Superior temporal gyrus (tissue), 1 donor: ENCODE measurements around the gene SMYD3.
"Not testable (repeated sequence)": the region's sequence is repeated elsewhere in the genome, so short reads cannot be mapped to it uniquely, and the experiment has no call there.

Source experiments
- DNase-seq: peaks from one replicate; pipeline ENCODE4 v3.0.0-alpha.2; 2016; ENCODE audit errors: extremely low spot score

Gene SMYD3

DNA sequence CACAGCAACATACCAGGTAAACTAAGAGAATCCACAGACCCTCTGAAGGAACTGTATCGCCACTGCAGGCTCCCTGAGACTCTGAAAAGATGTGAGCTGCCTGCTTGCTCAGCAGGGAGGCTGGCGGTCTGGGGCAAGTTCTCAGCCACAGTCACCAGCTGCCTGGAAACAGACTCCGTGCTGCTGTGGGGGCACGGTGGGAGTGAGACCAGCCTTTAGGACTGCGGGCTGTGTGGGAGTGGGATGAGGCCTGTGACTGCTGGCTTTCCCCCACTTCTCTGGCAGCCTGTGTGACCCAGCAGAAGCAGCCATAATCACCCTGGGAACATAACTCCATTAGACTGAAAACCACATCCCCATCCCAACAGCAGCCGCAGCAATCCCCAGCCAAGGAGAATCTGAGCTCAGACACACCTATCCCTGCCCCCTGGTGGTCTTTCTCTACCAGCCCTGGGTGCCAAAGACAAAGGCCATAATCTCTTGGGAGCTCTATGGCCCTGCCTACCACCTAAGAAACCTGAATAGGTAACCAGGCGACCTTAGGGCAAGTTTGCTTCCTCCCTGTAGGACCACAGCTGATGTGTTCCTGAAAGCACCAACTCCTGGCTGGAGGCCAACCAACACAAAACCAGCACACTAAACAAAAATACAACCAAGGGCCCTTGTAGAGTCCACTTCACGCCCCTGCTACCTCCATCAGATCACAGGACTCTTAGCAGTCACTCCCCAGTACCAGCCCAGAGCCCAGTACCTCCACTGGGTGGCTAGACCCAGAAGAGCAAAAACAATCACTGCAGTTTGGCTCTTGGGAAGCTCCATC, 151.5 kb downstream of the SMYD3 start:
- no peak for DNase-seq

DNA sequence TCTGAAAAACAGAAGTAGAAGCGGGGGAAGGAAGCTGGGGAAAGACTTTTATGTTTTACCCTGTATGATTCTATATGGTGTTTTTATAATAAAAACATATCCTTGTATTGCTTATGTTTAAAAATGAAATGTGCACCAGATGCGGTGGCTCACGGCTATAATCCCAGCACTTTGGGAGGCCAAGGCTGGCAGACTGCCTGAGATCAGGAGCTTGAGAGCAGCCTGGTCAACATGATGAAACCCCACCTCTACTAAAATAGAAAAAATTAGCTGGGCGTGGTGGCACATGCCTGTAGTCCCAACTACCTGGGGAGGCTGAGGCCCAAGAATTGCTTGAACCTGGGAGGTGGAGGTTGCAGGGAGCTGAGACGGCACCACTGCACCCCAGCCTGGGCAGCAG, 155.4 kb downstream of the SMYD3 start:
- DNase-seq = no peak

- no peak for DNase-seq
Observed at GRCh38 chr1:246350745-246351144, 156.3 kb downstream of the SMYD3 start.

- no peak for DNase-seq
Observed at GRCh38 chr1:246343937-246344336, 163.1 kb downstream of the SMYD3 start.

- no peak for DNase-seq
Observed at GRCh38 chr1:246343251-246343650, 163.8 kb downstream of the SMYD3 start.

DNA sequence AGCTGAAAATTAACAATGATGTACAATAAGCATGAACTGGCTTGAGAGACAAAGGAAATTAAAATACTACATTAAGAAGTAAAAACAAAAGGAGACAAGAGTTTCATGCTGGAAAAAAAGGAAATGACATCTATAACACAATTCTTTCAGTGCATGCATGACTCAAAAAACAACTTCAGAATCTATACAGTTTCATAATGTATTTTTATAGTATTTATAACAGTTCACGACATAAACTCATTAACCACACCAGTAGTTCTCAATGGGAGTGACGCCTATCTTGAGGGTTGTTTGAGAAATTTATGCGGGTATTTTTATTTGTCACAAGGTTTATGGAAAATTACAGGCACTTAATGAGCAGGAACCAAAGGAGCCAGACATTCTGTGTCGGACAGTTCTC, 168.5 kb downstream of the SMYD3 start:
- no peak for DNase-seq

DNA sequence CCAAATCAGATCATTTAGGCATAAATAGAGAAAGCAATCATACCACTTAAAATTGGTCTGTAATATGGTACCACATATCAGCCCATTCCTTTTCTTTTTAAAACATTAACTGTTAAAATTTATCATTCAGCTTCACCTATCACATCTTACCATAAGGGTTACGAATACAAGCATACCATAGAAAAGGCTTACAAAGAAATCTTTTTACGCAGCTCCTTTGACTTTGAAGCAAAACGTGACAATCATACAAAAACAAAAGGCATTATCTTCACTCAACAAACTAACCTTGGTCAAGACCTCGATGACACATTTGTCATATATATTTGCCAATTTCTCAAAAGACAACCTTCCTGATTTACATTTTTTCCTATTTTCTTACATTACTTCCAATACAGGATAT, 169.0 kb downstream of the SMYD3 start:
- no peak for DNase-seq

GRCh38 chr1:246335151-246335550, 171.9 kb downstream of the SMYD3 start:
- no peak for DNase-seq

GRCh38 chr1:246333855-246334254, 173.2 kb downstream of the SMYD3 start:
- DNase-seq = no peak

DNA sequence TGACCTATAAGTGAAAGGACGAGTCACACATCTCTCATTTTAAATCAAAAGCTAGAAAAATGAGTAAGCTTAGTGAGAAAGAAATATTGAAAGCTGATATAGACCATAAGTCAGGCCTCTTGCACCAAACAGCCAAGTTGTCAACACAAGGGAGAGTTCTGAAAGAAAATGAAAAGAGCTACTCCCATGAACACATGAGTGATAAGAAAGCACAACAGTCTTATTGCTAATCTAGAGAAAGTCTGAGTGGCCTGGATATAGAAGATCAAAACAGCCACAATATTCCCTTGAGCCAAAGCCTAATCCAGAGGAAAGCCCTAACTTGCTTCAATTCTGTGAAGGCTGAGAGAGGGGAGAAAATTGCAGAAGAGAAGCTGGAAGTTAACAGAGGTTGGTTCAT, 175.0 kb downstream of the SMYD3 start:
- no peak for DNase-seq

DNA sequence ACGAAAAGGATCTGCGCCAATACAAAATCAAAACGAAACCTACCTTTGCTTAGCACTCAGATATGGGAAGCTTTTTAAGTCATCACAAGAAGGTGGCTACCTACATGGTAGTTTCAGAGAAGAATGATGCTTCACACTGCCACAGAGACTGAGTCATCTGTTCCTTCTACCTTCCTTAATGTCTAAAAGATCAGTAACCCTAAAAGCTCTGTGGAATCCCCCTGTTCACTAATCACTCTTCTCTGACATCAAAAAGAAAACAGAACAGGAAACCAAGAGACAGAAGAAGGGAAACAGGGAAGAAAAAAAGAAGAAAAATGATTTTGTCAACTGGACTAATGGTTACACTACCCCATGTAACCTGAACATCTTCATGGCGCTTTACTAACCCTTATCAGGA, 177.2 kb downstream of the SMYD3 start:
- no peak for DNase-seq

DNA sequence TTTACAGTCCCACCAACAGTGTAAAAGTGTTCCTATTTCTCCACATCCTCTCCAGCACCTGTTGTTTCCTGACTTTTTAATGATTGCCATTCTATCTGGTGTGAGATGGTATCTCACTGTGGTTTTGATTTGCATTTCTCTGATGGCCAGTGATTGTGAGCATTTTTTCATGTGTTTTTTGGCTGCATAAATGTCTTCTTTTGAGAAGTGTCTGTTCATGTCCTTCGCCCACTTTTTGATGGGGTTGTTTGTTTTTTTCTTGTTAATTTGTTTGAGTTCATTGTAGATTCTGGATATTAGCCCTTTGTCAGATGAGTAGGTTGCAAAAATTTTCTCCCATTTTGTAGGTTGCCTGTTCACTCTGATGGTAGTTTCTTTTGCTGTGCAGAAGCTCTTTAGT, 177.8 kb downstream of the SMYD3 start:
- not testable (repeated sequence) for DNase-seq

DNA sequence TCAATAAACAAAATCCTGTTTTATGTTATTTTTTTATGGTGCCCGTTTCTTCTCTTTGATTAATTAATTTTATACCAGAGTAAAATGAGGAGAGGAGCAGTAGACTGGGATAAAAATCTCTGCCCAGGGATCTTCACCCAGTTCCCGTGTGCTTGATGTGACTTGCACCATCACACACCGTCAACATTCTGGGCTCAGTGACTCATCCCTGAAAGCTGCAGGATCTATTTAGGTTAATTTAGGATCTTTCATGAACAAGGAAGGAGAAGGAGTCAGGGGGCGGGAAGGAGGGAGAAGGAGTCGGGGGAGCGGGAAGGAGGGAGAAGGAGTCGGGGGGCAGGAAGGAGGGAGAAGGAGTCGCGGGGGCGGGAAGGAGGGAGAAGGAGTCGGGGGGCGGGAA, 182.4 kb downstream of the SMYD3 start:
- no peak for DNase-seq

DNA sequence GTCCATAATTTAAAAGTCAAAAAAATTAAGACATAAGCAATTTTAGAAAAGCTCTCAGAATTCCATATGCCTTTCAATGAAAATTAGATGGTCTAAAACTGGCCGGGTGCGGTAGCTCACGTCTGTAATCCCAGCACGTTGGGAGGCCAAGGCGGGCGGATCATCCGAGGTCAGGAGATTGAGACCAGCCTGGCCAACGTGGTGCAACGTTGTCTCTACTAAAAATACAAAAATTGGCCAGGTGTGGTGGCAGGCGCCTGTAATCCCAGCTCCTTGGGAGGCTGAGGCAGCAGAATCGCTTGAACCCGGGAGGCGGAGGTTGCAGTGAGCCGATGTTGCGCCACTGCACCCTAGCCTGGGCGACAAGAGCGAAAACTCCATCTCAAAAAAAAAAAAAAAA, 183.0 kb downstream of the SMYD3 start:
- not testable (repeated sequence) for DNase-seq

GRCh38 chr1:246320286-246320685, 186.8 kb downstream of the SMYD3 start:
- no peak for DNase-seq

- no peak for DNase-seq
Observed at GRCh38 chr1:246319083-246319714, 187.9 kb downstream of the SMYD3 start.

GRCh38 chr1:246318622-246319021, 188.5 kb downstream of the SMYD3 start:
- no peak for DNase-seq

- no peak for DNase-seq
Observed at GRCh38 chr1:246318036-246318359, 189.1 kb downstream of the SMYD3 start.

- DNase-seq = no peak
Observed at GRCh38 chr1:246317332-246318035, 189.6 kb downstream of the SMYD3 start.

DNA sequence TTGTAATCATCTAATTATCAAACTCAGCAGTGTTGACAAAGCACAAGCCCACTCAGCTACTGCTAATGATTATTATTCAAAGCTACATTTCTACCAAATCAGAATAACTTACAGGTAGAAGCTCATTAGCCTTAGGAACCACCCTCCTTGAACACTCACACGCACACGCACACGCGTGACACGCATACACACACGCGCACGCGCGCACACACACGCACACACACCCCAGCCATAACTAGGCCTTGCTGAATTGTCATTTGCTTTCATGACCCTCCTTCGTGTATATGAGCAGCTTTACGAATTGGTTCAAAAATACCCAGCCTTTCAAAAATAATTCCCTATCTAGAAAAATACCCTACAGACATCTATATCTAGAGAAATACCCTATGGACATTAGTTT, 195.6 kb downstream of the SMYD3 start:
- no peak for DNase-seq

DNA sequence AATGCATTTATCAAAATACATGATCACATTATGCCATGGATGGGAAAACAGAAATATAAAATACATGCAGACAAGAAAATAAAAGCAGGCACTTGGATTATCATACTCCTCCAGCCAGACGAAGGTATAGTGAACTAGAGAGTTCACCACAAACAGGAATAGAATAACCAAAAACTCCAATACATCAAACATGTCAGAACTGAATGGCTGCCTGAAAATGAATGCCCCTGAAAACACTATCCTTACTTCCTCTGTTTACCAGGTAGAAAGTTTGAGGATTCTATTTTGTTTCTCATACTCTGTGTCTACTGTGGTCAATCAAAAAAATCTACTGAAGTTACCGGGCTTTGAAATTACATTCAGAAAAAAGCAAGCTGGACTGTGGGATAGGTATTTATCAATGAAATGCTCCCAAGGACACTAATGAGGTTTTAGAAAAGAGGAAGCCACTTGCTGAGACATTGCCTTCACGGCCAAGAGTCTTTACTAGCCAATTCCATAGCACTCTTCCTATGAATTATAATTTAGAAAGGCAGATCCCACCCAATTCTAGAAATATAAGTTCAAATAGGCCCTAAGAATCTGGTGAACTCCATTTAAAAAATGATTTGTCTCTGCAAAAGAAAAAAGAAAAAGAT, 197.7 kb downstream of the SMYD3 start:
- no peak for DNase-seq

DNA sequence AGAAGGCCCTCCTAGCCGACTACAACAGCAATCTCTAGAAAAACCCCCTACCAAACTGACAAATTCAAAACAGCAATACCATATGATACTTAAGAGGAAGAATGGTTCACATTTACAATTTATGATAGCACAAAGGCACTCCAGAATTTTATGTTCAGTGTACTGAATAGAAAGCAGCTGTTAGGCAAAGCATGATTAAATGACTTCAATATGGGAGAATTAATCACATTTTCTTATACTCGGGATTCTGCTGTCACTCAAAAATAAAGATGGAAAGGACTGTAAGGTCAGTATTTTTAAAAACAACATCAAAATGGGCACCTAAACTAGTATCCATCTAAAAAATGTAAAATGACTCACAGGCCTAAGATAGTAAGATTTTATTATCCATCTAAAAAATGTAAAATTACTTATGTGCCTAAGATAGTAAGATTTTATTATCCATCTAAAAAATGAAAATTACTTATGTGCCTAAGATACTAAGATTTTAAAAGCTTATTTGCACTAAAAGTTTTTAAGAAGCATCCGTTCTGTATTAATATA, 198.5 kb downstream of the SMYD3 start:
- no peak for DNase-seq
